D341Med (cell line): ENCODE measurements around the gene URB2.
"Not testable (repeated sequence)": the region's sequence is repeated elsewhere in the genome, so short reads cannot be mapped to it uniquely, and the experiment has no call there.

Experiments used
- DNase-seq: peaks from one replicate; pipeline ENCODE4 v3.0.0; 2012; ENCODE audit warnings: low spot score

URB2 gene

DNA sequence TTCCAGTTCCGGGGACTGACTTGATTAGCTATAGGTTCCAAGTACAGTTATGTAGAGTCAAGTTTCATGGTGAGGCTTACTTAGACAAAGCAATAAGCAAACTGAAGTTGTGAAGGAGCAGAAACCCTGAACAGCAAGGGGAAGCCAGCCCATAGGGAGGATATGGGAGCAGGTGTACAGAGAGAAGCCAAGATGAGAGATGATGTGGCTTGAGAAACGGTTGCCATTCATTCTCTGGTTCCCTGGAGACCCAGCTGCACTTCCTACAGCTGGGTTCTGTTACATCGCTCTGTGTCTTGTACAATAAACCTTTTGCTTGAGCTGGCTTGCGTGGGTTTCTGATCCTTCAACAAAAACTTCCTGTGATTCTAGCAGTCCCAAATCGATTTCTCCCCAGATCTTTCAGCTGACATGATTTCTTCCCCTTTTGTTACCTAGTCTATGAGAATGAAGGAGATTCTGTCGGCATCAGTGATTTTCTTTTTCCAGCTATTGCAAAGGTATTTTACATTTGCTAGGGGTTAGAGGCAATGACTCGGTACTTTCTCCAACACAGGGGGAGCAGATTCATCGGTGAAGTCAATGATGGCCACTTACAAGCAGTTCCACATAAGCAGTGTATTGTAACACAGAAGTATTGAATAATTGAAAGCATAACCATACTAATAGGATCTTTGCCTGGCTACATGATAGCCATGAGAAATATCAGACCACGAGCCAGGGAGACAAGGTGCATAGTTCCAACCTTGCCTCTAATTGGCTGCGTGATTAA, 67.3 kb downstream of the URB2 start:
- DNase-seq = no peak

DNA sequence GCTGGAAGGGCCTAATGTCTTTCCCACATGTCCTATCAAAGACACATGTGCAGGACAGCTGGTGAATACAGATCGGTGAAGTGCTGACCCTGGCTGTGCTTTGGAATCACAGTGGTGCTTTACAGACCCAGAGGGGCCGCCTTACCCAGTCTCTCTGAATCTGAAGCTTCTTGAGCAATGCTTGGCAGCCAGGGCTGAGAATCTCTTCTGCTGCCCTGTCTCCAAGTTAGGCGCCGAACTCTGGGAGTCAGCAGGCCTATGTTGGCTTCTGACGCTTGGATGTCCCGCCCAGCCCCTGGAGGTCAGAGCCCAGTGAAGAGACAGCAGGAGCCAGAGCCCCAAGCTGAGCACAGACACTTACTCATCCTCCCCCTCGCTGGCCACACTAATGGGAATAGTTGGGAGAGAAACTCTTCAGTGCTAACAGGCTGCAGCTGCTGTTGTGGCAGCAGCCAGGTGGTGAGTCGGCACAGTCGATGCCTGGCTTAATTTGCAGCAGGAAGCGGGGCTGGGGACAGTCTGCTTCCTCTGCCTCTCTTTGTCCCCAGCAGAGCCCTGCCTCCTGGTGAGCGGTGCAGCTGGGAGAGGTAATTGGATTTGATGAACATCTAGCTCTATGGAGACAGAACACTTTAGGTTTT, 68.1 kb downstream of the URB2 start:
- no peak for DNase-seq

DNA sequence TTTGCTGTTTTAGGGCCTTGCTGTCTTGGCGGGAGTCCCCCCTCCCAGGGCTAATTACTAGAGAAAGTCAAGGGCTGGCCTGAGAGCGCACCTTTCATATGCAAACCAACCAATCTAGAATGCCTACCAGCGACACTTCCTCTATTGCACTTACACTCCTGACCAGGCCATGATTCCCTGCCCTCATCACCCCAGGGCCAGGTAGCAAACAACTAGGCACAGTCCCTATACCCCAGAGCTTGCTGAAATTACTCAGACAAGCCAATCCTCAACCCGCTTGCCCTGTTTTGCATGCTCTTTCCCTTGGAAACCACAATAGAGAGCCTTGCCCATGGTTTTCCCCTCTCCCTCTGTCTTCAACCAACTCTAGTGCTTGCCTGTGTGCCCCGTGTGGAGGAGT, 70.3 kb downstream of the URB2 start:
- no peak for DNase-seq

DNA sequence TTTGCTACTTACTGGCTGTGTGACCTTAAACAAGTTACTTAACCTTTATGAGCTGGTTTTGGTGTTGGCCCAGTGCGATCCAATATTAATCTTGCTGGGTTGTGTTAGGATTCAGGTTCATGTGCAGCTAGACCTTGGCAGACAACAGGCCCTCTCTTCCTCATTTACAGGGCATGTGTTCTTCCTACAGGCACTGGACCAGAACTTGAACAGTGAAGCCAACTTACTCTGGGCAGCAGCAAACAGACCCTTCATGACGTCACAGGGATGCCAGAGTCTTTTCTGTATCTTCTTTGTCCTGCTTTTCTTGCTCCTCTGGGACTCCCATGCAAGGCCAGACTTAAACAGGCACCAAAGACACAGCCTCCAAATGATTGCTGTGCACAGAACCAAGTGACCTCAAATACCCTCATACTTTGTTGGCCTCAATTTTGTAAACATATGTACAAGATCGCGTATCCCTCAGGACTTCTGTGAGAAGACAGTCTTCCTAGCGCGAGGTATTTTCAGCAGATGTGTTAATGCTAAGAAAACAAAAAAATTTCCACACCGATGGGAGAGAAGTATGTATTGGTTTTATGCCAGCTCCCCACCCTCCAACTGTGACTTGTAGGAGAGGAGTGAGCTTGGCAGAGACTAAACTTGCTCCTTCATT, 73.7 kb downstream of the URB2 start:
- no peak for DNase-seq

DNA sequence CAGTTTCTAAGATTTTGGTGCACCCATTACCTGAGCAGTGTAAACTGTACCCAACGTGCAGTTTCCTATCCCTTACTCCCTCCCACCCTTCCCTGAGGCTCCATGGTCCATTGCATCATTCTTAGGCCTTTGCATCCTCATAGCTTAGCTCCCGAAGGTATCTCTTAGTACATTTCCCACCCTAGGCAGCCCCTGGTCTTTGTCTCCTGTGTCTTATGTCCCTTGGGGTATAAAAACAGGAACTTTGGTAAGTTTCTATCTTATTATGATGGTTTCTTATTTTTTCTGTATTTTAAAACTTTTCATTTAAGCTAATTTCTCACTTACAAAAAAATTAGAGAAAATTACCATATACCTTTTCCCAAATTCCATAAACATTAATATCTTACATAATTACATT, 78.1 kb downstream of the URB2 start:
- DNase-seq = no peak

DNA sequence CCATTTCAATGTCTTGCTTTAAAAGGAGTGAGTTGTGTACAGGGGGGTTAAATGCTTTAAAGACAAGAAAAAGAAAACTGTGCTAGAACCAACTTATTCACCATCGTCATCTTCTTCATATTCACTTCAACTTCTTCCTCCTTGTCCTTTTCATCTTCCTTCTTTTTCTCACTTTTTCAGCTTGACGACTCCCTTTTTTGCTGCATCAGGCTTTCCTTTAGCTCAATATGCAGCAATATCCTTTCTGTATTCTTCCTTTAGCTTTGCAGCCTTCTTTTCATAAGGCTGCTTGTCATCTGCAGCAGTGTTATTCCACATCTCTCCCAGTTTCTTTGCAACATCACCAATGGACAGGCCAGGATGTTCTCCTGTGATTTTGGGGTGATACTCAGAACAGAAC, 79.1 kb downstream of the URB2 start:
- not testable (repeated sequence) for DNase-seq

DNA sequence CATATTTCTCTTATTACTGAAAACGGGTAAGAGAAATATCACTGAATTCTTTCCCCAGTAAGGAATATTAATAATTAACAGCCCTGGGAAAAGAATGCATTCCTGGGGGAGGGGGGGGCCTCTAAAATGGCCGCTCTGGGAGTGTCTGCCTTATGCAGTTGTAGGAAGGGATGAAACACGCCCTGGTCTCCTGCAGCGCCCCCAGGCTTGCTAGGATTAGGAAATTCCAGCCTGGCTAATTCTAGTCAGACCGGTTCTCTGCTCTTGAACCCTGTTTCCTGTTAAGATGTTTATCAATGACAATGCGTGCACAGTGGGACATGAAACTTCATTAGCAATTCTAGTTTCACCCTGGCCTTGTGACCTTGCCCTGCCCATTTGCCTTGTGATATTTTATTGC, 81.1 kb downstream of the URB2 start:
- DNase-seq = not testable (repeated sequence)

DNA sequence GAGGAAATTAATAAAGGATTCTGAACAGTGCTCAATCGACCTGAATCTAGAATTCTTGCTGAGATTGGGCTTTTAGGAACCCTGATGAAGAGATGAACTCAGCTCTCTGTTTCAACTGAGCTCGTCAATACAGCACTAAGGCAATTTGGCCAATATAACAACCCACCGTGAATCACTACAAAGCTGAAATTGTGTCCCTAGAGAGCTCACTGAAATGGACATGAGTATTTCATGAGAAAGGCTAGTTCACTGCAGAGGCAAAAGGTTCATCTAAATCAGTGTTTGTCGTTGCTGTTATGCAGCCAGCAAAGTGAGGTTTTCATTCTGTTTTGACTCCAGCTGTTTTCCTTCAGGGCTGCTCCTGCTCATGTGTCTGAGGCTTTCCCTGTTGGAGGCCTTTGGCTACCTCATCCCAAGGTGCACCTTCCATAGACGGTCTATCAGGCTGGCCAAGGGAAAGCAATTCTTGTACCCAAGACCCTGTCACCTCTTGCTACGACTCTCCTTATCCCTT, 83.5 kb downstream of the URB2 start:
- DNase-seq = no peak
